A673 (cell line): ENCODE results near the gene CDY1B.
"Not testable (repeated sequence)": the region's sequence is repeated elsewhere in the genome, so short reads cannot be mapped to it uniquely, and the experiment has no call there.

ENCODE experiments used
- EZH2 ChIP-seq: fragments of 200-600 bp; sonication (generic); IDR thresholded peaks from 2 replicates; pipeline ENCODE4 v1.6.1; 2017; ENCODE audit warnings: borderline replicate concordance, low read depth, mild to moderate bottlenecking, mixed read lengths, antibody characterized with exemption, low read length; ENCODE audit not compliant: poor library complexity, severe bottlenecking
- TF ChIP-seq, protein P1 (sequence below): fragments of 300-800, 200-600 bp; sonication (generic); conservative IDR thresholded peaks from 2 replicates; pipeline ENCODE4 v1.5.1; 2017; ENCODE audit warnings: low read depth, mild to moderate bottlenecking, antibody characterized with exemption, low read length, moderate library complexity, mixed read lengths

DNA sequence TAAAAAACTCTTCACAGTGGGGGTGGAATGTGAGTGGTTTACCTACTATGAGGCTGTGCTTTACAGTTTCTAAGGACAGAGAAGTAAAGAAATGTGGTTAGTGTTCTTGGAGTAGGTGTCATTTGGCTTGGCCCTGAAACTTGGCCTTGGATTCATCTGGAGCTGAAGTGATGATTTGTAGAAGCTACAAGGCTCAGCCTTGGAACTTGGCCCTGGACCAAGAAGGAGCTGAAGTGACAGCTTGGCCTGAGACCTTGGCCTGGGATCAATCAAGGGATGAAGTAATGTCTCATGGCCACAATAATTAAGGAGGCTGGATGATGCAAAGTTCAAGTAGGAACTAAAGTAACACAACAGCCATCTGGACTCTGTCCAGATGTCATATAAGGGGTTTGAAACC is 1.7 kb upstream of the CDY1B start:
- TF ChIP-seq EZH2: not testable (repeated sequence)
- TF ChIP-seq, protein P1, sequence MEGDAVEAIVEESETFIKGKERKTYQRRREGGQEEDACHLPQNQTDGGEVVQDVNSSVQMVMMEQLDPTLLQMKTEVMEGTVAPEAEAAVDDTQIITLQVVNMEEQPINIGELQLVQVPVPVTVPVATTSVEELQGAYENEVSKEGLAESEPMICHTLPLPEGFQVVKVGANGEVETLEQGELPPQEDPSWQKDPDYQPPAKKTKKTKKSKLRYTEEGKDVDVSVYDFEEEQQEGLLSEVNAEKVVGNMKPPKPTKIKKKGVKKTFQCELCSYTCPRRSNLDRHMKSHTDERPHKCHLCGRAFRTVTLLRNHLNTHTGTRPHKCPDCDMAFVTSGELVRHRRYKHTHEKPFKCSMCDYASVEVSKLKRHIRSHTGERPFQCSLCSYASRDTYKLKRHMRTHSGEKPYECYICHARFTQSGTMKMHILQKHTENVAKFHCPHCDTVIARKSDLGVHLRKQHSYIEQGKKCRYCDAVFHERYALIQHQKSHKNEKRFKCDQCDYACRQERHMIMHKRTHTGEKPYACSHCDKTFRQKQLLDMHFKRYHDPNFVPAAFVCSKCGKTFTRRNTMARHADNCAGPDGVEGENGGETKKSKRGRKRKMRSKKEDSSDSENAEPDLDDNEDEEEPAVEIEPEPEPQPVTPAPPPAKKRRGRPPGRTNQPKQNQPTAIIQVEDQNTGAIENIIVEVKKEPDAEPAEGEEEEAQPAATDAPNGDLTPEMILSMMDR: not testable (repeated sequence)
